ENCODE data around the gene NR3C2.
"Not testable (repeated sequence)": the region's sequence is repeated elsewhere in the genome, so short reads cannot be mapped to it uniquely, and the experiment has no call there.

NR3C2 gene

GRCh38 chr4:148367756-148368155, 74.5 kb downstream of the NR3C2 start:
- DNase-seq (ENCODE audit: low read depth): no peak

- DNase-seq (ENCODE audit: low read depth): no peak
Measured at GRCh38 chr4:148366251-148366650, 76.0 kb downstream of the NR3C2 start.

GRCh38 chr4:148364525-148364924, 77.7 kb downstream of the NR3C2 start:
- DNase-seq (ENCODE audit: low read depth): no peak

GRCh38 chr4:148359769-148360168, 82.4 kb downstream of the NR3C2 start:
- peak; percentile 14 for DNase-seq (ENCODE audit: low read depth)

GRCh38 chr4:148355442-148356123, 86.6 kb downstream of the NR3C2 start:
- DNase-seq (ENCODE audit: low read depth): no peak

GRCh38 chr4:148354186-148354585, 88.0 kb downstream of the NR3C2 start:
- DNase-seq (ENCODE audit: low read depth): no peak

- DNase-seq (ENCODE audit: low read depth): no peak
Measured at GRCh38 chr4:148353571-148353970, 88.6 kb downstream of the NR3C2 start.

- DNase-seq (ENCODE audit: low read depth): no peak
Measured at GRCh38 chr4:148349153-148349552, 93.1 kb downstream of the NR3C2 start.

GRCh38 chr4:148346657-148347056, 95.6 kb downstream of the NR3C2 start:
- DNase-seq (ENCODE audit: low read depth): no peak

- DNase-seq (ENCODE audit: low read depth): no peak
Measured at GRCh38 chr4:148345509-148345908, 96.7 kb downstream of the NR3C2 start.

- no peak for DNase-seq (ENCODE audit: low read depth)
Measured at GRCh38 chr4:148344941-148345340, 97.3 kb downstream of the NR3C2 start.

GRCh38 chr4:148344352-148344751, 97.9 kb downstream of the NR3C2 start:
- DNase-seq (ENCODE audit: low read depth): no peak

- DNase-seq (ENCODE audit: low read depth): no peak
Measured at GRCh38 chr4:148341980-148342800, 100.0 kb downstream of the NR3C2 start.

GRCh38 chr4:148335133-148335532, 107.1 kb downstream of the NR3C2 start:
- no peak for DNase-seq (ENCODE audit: low read depth)

- DNase-seq (ENCODE audit: low read depth): peak; percentile 5
Measured at GRCh38 chr4:148333265-148333664, 108.9 kb downstream of the NR3C2 start.

GRCh38 chr4:148332486-148332885, 109.7 kb downstream of the NR3C2 start:
- no peak for DNase-seq (ENCODE audit: low read depth)

GRCh38 chr4:148330724-148331123, 111.5 kb downstream of the NR3C2 start:
- DNase-seq (ENCODE audit: low read depth): no peak

- no peak for DNase-seq (ENCODE audit: low read depth)
Measured at GRCh38 chr4:148330161-148330560, 112.1 kb downstream of the NR3C2 start.

GRCh38 chr4:148329751-148330150, 112.5 kb downstream of the NR3C2 start:
- no peak for DNase-seq (ENCODE audit: low read depth)

GRCh38 chr4:148327683-148328082, 114.5 kb downstream of the NR3C2 start:
- DNase-seq (ENCODE audit: low read depth): no peak

GRCh38 chr4:148323316-148323715, 118.9 kb downstream of the NR3C2 start:
- DNase-seq (ENCODE audit: low read depth): not testable (repeated sequence)

- peak; percentile 68 for DNase-seq (ENCODE audit: low read depth)
Measured at GRCh38 chr4:148315049-148315448, 127.2 kb downstream of the NR3C2 start.

GRCh38 chr4:148312956-148313490, 129.2 kb downstream of the NR3C2 start:
- no peak for DNase-seq (ENCODE audit: low read depth)
